ENCODE measurements around the gene YTHDF2.

The YTHDF2 gene

GRCh38 chr1:28811766-28812668, 75.3 kb downstream of the YTHDF2 start, which contains the start of gene OPRD1:
TSS of gene OPRD1 (plus strand) at chr1:28812170. CDS start at chr1:28812384, 214 bp downstream.
- peak within 1 kb of the TSS; percentile 2; the same call in 1 of the 2 replicates for H3K4me3 ChIP-seq (ENCODE audit: low read depth, low read length)
- TF ChIP-seq ZFHX2 (tag by site-specific recombination; conservative IDR thresholded peaks at IDR 0.05) (peak; percentile 72; the same call in 1 of the 2 replicates), ZBTB26 (tag by site-specific recombination; optimal IDR thresholded peaks at IDR 0.05) (peak; percentile 41), ZNF670 (tag by site-specific recombination; IDR thresholded peaks at IDR 0.05; ENCODE audit: low read depth) (no peak), KLF16 (tag by site-specific recombination; IDR thresholded peaks at IDR 0.05) (no peak), ZNF302 (tag by site-specific recombination; IDR thresholded peaks at IDR 0.05; ENCODE audit: low read depth) (no peak), ATF2 (tag by site-specific recombination; IDR thresholded peaks at IDR 0.05; ENCODE audit: low read depth) (no peak), EGR2 (tag by site-specific recombination; IDR thresholded peaks at IDR 0.05; ENCODE audit: low read depth) (peak; percentile 50), ZNF354C (tag by site-specific recombination; IDR thresholded peaks at IDR 0.05; ENCODE audit: borderline replicate concordance, low read depth) (no peak), GFI1B (tag by site-specific recombination; IDR thresholded peaks at IDR 0.05) (no peak)

GRCh38 chr1:28812669-28813468, 76.1 kb downstream of the YTHDF2 start:
- POLR2A ChIA-PET: interaction anchor here (0.8 to 0.9 kb wide), 2 partner anchors 64 to 172 kb away, joined by 3 read pairs; no protein-coding TSS in a partner anchor
- Histone ChIP-seq H3K4me1 (ENCODE audit: control insufficient read depth, insufficient read depth, low read length) (no peaks in the 10 kb centered on the region), H3K9me3 (ENCODE audit: control insufficient read depth, insufficient read depth, low read depth, low read length) (no peaks in the 10 kb centered on the region), H3K36me3 (ENCODE audit: control insufficient read depth in 2 of 2, insufficient read depth in 1 of 2, low read length in 2 of 2) (no peaks in the 10 kb centered on the region), H3K4me3 (ENCODE audit: low read depth, low read length) (no peak overlapping the region), H3K27ac (ENCODE audit: extremely low read depth, low read depth, low read length) (no peak overlapping the region)
- CTCF ChIA-PET: interaction anchor here (0.6 kb wide), 1 partner anchor 583 kb away, joined by 3 read pairs; no protein-coding TSS in a partner anchor
- no peak for TF ChIP-seq ZNF362 (tag by site-specific recombination; IDR thresholded peaks at IDR 0.05)
- no peak for TF ChIP-seq ZNF121 (tag by site-specific recombination; IDR thresholded peaks at IDR 0.05)
- TF ChIP-seq ZNF155 (tag by site-specific recombination; IDR thresholded peaks at IDR 0.05): no peak
- no peak for TF ChIP-seq ZNF670 (tag by site-specific recombination; IDR thresholded peaks at IDR 0.05; ENCODE audit: low read depth)

More at GRCh38 chr1:28811766-28812668, 75.3 kb downstream of the YTHDF2 start, which contains the start of gene OPRD1:
- H3K27ac ChIP-seq (ENCODE audit: extremely low read depth, low read depth, low read length): no peak within 1 kb of the TSS
- ChIA-PET CTCF (interaction anchor here (0.7 kb wide), 1 partner anchor 14 kb away, joined by 4 read pairs; no protein-coding TSS in a partner anchor), POLR2A (interaction anchor here (0.9 kb wide), 1 partner anchor 65 kb away, joined by 3 read pairs; no protein-coding TSS in a partner anchor)
- no peaks in the 10 kb centered on the region for H3K36me3 ChIP-seq (ENCODE audit: control insufficient read depth in 2 of 2, insufficient read depth in 1 of 2, low read length in 2 of 2)
- no peaks in the 10 kb centered on the region for H3K4me1 ChIP-seq (ENCODE audit: control insufficient read depth, insufficient read depth, low read length)
- H3K9me3 ChIP-seq (ENCODE audit: control insufficient read depth, insufficient read depth, low read depth, low read length): no peaks in the 10 kb centered on the region

GRCh38 chr1:28813931-28814465, 77.3 kb downstream of the YTHDF2 start:
- H3K36me3 ChIP-seq (ENCODE audit: control insufficient read depth in 2 of 2, insufficient read depth in 1 of 2, low read length in 2 of 2): no peaks in the 10 kb centered on the region
- H3K27ac ChIP-seq (ENCODE audit: extremely low read depth, low read depth, low read length): no peak overlapping the region
- ChIA-PET POLR2A (no interaction called here), CTCF (no interaction called here)
- H3K4me3 ChIP-seq (ENCODE audit: low read depth, low read length): no peak overlapping the region
- H3K4me1 ChIP-seq (ENCODE audit: control insufficient read depth, insufficient read depth, low read length): no peaks in the 10 kb centered on the region
- H3K9me3 ChIP-seq (ENCODE audit: control insufficient read depth, insufficient read depth, low read depth, low read length): no peaks in the 10 kb centered on the region
- TF ChIP-seq ZNF274 (IDR thresholded peaks at IDR 0.05; ENCODE audit: low read length) (no peak), ZNF274 (tag by site-specific recombination; IDR thresholded peaks at IDR 0.05; ENCODE audit: borderline replicate concordance) (no peak), PRDM10 (tag by site-specific recombination; IDR thresholded peaks at IDR 0.05) (no peak), ZNF341 (tag by site-specific recombination; IDR thresholded peaks at IDR 0.05; ENCODE audit: low read depth) (no peak), ZNF624 (tag by site-specific recombination; IDR thresholded peaks at IDR 0.05) (no peak), ZNF214 (tag by site-specific recombination; IDR thresholded peaks at IDR 0.05; ENCODE audit: borderline replicate concordance) (no peak), YY2 (tag by site-specific recombination; IDR thresholded peaks at IDR 0.05) (no peak), ZBTB21 (tag by site-specific recombination; IDR thresholded peaks at IDR 0.05) (no peak)
